HL-60 (cell line): ENCODE results near the gene MAGEC3.

Source experiments
- CTCF ChIP-seq: IDR thresholded peaks from one replicate; pipeline ENCODE4 v1.5.1; 2011; ENCODE audit warnings: low read length, control low read depth, inconsistent platforms; ENCODE audit not compliant: insufficient read depth
- GABPA ChIP-seq: IDR thresholded peaks from 2 replicates; pipeline ENCODE4 v1.6.1; 2012; ENCODE audit warnings: low read depth

GRCh38 chrX:141839856-141840255 is 1.7 kb downstream of the MAGEC3 start:
- TF ChIP-seq CTCF (no peak), GABPA (no peak)
